Thyroid gland (tissue), 4 donors: ENCODE data around the gene TBCD. TPM values are rescaled to one million over a fixed set of nuclear protein-coding genes. Genes with fewer than 3 reads are reported as not detected.

Experiments used
- DNase-seq, 2 donors: peaks; one replicate each; pipeline ENCODE4 v3.0.0-alpha.2; 2019
- H3K27ac ChIP-seq, 3 donors: fragments of 200-600 bp; sonication (generic); 1 replicate in 2 of 3; 2 replicates in 1 of 3; pipeline ENCODE4 v1.5.1; 2016 to 2019; ENCODE audit warnings: mild to moderate bottlenecking in 1 of 3, moderate library complexity in 1 of 3
- H3K27me3 ChIP-seq: fragments of 200-600 bp; sonication (generic); one replicate; pipeline ENCODE4 v1.5.1; 2019
- H3K36me3 ChIP-seq, 2 donors: fragments of 200-600 bp; sonication (generic); one replicate each; pipeline ENCODE4 v1.5.1; 2016 to 2019
- H3K4me1 ChIP-seq, 2 donors: fragments of 200-600 bp; sonication (generic); one replicate each; pipeline ENCODE4 v1.5.1; 2017 to 2019
- H3K4me3 ChIP-seq, 3 donors: fragments of 200-600 bp; sonication (generic); replicated peaks in 1 of 3; 1 replicate in 2 of 3; 2 replicates in 1 of 3; pipeline ENCODE4 v1.5.1; 2016; ENCODE audit warnings: mild to moderate bottlenecking in 1 of 3
- H3K9me3 ChIP-seq: fragments of 200-600 bp; sonication (generic); one replicate; pipeline ENCODE4 v1.5.1; 2017
- POLR2A ChIP-seq, 2 donors: fragments of 450-650 bp; IDR thresholded peaks; one replicate each; pipeline ENCODE4 v1.6.1; 2017; ENCODE audit warnings: antibody characterized with exemption in 2 of 2, mild to moderate bottlenecking in 2 of 2, moderate library complexity in 1 of 2
- WGBS, 2 donors: methylation state at CpG; one replicate each; pipeline ENCODE4 v1.1.5; 2017; 5-methylcytosine and 5-hydroxymethylcytosine counted together
- intact Hi-C: fragments of 100-400 bp; cut with DNase I; formaldehyde crosslinking; loops from one replicate; pipeline ENCODE4 v1.15.1; 2023
- total RNA-seq, 4 donors: library from RNA; depleted of rRNA; stranded (reverse); fragments of >200 nt; gene quantifications; one replicate each; pipeline ENCODE4 v1.2.3, GENCODE V29; 2016
- TF ChIP-seq, protein P1 (sequence below), 6 experiments: fragments of 200-600 bp in 3 of 6; fragments of 450-650 bp in 3 of 6; sonication (generic) in 3 of 6; IDR thresholded peaks; one replicate each; pipeline ENCODE4 v1.5.1; 2016 to 2019; ENCODE audit warnings: antibody characterized with exemption in 6 of 6, mild to moderate bottlenecking in 2 of 6, inconsistent platforms in 1 of 6, moderate library complexity in 1 of 6

The TBCD gene
- total RNA-seq, 4 donors from 2014 or later = 72.6 to 85.9 (median 79.6) TPM

DNA sequence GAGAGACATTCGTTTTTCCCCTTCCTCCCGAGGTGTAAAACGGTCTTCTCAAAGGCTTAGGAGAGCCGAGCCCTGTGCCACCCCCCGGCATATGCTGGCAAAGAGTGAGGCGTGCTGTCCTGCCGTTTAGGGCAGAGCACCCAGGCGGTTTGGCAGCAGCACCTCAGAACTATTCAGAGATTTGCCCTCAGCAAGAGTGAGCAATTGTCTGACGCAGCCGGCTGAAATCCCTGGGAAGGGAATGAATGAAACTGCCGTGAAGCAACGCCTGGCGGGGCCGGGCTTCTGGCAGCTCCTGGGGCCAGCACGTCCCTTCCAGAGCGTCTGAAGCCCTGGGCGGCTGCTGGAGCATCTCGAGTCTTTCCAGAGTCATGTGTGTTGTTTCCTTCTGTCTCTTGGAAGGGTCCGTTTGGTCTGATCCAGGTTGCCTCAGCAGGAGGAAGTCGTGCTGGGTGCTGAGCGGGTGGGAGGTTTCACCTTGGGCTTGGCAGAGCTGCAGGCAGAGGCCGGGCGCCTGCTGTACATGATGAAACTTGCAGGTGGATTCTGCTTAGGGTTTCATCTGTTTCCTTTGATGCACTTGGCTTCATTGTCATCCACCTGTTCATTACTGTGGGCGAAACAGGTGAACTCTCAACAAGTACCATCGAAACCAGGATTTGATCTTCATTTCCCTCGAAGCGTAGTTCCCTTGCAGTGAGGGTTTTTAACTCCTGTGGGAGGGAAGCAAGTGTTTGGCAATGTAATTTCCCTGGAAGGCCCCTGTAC, 35.4 kb downstream of the TBCD start:
- WGBS, 2 donors = 82 to 87% methylated on average over 27 of the region's 27 CpGs
- TF ChIP-seq, protein P1, sequence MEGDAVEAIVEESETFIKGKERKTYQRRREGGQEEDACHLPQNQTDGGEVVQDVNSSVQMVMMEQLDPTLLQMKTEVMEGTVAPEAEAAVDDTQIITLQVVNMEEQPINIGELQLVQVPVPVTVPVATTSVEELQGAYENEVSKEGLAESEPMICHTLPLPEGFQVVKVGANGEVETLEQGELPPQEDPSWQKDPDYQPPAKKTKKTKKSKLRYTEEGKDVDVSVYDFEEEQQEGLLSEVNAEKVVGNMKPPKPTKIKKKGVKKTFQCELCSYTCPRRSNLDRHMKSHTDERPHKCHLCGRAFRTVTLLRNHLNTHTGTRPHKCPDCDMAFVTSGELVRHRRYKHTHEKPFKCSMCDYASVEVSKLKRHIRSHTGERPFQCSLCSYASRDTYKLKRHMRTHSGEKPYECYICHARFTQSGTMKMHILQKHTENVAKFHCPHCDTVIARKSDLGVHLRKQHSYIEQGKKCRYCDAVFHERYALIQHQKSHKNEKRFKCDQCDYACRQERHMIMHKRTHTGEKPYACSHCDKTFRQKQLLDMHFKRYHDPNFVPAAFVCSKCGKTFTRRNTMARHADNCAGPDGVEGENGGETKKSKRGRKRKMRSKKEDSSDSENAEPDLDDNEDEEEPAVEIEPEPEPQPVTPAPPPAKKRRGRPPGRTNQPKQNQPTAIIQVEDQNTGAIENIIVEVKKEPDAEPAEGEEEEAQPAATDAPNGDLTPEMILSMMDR (IDR thresholded peaks at IDR 0.05) = no peak
- no peak for TF ChIP-seq POLR2A (IDR thresholded peaks at IDR 0.05)
- Histone ChIP-seq H3K36me3 (peaks cover 0 to 3% of the 10 kb centered on the region in 2 donors), H3K4me1 (peaks cover under 1 to 4% of the 10 kb centered on the region in 2 donors), H3K27me3 (no peaks in the 10 kb centered on the region), H3K4me3 (no peak overlapping the region), H3K27ac (no peak overlapping the region), H3K9me3 (no peaks in the 10 kb centered on the region)
- no peak for DNase-seq
- intact Hi-C loops = no loop called here

DNA sequence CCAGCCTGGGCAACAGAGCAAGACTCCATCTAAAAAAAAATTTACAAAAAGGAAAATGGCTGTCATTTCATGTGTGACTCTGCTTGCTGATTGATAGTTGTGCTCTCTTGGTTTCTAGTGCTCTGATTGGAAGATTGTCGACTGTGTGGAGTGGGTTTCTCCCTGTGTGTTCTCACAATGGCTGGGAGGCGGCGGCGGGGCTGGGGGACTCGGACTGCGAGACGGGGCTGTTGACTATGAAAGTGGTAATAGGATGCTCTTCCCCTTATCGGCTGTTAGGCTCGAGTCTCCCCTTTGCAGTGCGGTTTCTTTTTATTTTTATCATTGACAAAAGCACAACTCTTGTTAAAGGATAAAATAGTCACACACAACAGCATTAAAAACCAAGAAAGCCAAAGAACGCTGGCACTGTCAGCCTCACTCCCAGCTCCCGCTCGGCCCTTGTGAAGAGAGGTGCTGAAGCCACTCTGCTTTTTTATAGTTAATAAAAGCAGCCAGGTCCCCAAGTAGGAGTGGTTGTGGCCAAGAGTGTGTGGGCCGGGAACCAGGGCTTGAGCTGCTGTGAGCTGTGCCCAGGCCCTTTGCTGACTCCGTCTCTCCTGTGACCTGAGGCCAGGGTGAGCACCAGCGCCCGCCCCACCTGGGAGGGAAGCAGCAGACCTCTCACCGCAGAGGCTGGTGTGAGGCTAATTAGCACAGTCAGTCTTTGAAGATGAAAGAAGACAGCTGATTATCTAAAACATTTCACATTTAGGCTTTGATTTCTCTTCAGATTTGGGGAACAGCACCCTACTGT, 36.5 kb downstream of the TBCD start:
- WGBS, 2 donors = 84 to 87% methylated on average over 17 to 18 of the region's 18 CpGs
- intact Hi-C loops = no loop called here
- Histone ChIP-seq H3K4me3 (no peak overlapping the region), H3K9me3 (no peaks in the 10 kb centered on the region), H3K27me3 (no peaks in the 10 kb centered on the region), H3K27ac (no peak overlapping the region), H3K4me1 (no peaks in the 10 kb centered on the region), H3K36me3 (peaks cover 0 to 2% of the 10 kb centered on the region in 2 donors)
- TF ChIP-seq, protein P1 (IDR thresholded peaks at IDR 0.05) = no peak
- no peak for TF ChIP-seq POLR2A (IDR thresholded peaks at IDR 0.05)
- peak in 1 of 2 donors; percentile 19 for DNase-seq

DNA sequence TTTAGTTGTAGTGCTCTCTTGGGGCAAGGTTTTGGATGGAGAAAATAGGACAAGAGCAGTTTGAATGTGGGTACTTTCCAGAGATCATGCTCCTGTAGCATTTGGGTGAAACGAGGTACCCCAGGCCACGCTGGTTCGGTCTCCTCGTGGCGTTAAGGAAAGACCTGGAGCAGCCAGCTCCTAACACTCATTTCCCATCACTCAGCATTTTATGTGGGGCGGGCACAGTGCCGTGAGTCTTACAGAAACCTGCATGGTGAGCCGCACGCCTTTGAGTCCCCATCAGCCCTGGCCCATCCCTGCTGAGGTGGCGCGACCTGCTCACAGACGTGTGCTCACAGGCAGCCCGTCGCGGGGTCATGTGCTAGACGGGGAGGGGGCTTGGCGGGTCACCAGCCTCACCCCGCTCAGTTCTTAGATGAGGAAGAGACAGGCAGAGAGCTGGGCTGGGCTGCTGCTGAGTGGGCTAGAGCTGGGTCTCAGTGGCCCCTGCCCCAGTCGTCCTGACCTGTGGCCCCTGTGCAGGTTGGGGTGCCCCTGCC, 37.3 kb downstream of the TBCD start:
- H3K4me3 ChIP-seq = no peak overlapping the region
- no peak for DNase-seq
- H3K27me3 ChIP-seq = no peaks in the 10 kb centered on the region
- H3K36me3 ChIP-seq = no peaks in the 10 kb centered on the region
- H3K4me1 ChIP-seq = no peaks in the 10 kb centered on the region
- H3K9me3 ChIP-seq = no peaks in the 10 kb centered on the region
- WGBS, 2 donors = 93 to 97% methylated on average over 15 to 19 of the region's 19 CpGs
- intact Hi-C loops = no loop called here
- TF ChIP-seq POLR2A (IDR thresholded peaks at IDR 0.05) = no peak
- TF ChIP-seq, protein P1 (IDR thresholded peaks at IDR 0.05) = no peak
- H3K27ac ChIP-seq = no peak overlapping the region

DNA sequence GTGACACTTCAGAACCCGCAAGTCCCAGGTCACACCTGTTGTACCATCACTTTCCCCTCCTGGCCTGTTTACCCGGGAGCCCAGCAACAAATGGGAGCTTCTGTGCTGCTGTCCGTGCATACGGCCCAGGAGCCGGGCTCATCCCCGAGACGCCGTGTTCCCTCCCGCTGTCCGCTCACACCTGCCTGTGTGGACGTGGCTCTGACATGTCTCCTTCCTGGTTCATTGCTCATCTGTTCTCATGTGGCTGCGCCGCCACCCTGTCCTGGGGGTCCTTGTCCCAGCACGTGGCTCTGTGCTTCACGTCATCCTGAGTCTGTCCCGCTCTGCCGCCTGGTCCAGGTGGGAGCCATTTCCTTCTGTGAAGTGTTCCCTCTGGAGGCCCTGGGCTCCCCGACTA, 37.9 kb downstream of the TBCD start:
- WGBS, 2 donors = 96 to 98% methylated on average over 18 of the region's 18 CpGs
- intact Hi-C loops = no loop called here

More for the DNA sequence above, 37.9 kb downstream of the TBCD start:
- no peak overlapping the region for H3K4me3 ChIP-seq
- no peaks in the 10 kb centered on the region for H3K4me1 ChIP-seq
- H3K27me3 ChIP-seq = no peaks in the 10 kb centered on the region
- DNase-seq = no peak
- no peaks in the 10 kb centered on the region for H3K36me3 ChIP-seq
- no peak overlapping the region for H3K27ac ChIP-seq
- no peaks in the 10 kb centered on the region for H3K9me3 ChIP-seq
- TF ChIP-seq, protein P1 (IDR thresholded peaks at IDR 0.05) = no peak
- no peak for TF ChIP-seq POLR2A (IDR thresholded peaks at IDR 0.05)
